ENCODE results near the gene ASTN2. TPM values are rescaled to one million over a fixed set of nuclear protein-coding genes. Genes with fewer than 3 reads are reported as not detected.

Gene ASTN2
- total and polyA plus RNA-seq, 4 donors, result 0.57 to 2.9 (median 1.4) TPM

DNA sequence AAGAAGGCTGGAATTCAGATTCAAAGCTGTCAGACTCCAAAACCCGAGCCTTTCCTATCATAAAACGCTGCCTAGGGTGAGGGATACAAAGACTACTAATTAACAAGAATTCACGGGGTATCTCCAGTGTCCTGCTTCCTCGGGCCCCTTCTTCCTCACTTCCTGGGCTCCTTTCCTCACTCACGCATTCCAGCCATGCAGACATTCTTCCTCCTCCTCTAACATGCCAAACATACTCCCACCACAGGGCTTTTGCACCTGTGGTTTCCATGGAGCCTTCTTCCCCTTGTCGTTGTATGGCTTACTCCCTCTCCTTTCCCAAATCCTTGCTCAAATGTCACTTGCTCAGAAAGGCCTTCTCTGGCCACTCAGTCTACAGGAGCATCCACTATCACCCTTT lies 919.1 kb downstream of the ASTN2 start:
- H3K27ac ChIP-seq (ENCODE audit: low read depth in 1 of 2, low read length in 2 of 2), result no peak overlapping the region
- no peak overlapping the region for H3K9ac ChIP-seq (ENCODE audit: low read depth in 1 of 2, low read length in 2 of 2)
- no peak overlapping the region for H3K4me3 ChIP-seq (ENCODE audit: low read depth in 1 of 3, low read length in 3 of 3)
- H3K9me3 ChIP-seq (ENCODE audit: control insufficient read depth in 4 of 4, low read length in 3 of 4), result no peaks in the 10 kb centered on the region
- WGBS, result 83% methylated on average over 6 of the region's 6 CpGs
- TF ChIP-seq RXRA (IDR thresholded peaks at IDR 0.05), result no peak
- no peak for TF ChIP-seq JUND (IDR thresholded peaks at IDR 0.05)
- TF ChIP-seq, protein P1, sequence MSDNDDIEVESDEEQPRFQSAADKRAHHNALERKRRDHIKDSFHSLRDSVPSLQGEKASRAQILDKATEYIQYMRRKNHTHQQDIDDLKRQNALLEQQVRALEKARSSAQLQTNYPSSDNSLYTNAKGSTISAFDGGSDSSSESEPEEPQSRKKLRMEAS (IDR thresholded peaks at IDR 0.05), result no peak
- no peak for TF ChIP-seq HNF4A (conservative IDR thresholded peaks at IDR 0.05)
- TF ChIP-seq NR2F2 (IDR thresholded peaks at IDR 0.05), result no peak
- no peak for TF ChIP-seq FOXA1 (IDR thresholded peaks at IDR 0.05)
- no peak for TF ChIP-seq TAF1 (conservative IDR thresholded peaks at IDR 0.05)
- TF ChIP-seq, protein P2, sequence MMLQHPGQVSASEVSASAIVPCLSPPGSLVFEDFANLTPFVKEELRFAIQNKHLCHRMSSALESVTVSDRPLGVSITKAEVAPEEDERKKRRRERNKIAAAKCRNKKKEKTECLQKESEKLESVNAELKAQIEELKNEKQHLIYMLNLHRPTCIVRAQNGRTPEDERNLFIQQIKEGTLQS (IDR thresholded peaks at IDR 0.05), result no peak
- no peak for TF ChIP-seq YY1 (IDR thresholded peaks at IDR 0.05)
- no peak for TF ChIP-seq SP1 (IDR thresholded peaks at IDR 0.05)
- TF ChIP-seq, protein P3, sequence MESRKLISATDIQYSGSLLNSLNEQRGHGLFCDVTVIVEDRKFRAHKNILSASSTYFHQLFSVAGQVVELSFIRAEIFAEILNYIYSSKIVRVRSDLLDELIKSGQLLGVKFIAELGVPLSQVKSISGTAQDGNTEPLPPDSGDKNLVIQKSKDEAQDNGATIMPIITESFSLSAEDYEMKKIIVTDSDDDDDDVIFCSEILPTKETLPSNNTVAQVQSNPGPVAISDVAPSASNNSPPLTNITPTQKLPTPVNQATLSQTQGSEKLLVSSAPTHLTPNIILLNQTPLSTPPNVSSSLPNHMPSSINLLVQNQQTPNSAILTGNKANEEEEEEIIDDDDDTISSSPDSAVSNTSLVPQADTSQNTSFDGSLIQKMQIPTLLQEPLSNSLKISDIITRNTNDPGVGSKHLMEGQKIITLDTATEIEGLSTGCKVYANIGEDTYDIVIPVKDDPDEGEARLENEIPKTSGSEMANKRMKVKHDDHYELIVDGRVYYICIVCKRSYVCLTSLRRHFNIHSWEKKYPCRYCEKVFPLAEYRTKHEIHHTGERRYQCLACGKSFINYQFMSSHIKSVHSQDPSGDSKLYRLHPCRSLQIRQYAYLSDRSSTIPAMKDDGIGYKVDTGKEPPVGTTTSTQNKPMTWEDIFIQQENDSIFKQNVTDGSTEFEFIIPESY (IDR thresholded peaks at IDR 0.05), result no peak
- TF ChIP-seq GABPA (IDR thresholded peaks at IDR 0.05 in 1 of 2, conservative IDR thresholded peaks at IDR 0.05 in 1 of 2), result no peak
- TF ChIP-seq, protein P4, sequence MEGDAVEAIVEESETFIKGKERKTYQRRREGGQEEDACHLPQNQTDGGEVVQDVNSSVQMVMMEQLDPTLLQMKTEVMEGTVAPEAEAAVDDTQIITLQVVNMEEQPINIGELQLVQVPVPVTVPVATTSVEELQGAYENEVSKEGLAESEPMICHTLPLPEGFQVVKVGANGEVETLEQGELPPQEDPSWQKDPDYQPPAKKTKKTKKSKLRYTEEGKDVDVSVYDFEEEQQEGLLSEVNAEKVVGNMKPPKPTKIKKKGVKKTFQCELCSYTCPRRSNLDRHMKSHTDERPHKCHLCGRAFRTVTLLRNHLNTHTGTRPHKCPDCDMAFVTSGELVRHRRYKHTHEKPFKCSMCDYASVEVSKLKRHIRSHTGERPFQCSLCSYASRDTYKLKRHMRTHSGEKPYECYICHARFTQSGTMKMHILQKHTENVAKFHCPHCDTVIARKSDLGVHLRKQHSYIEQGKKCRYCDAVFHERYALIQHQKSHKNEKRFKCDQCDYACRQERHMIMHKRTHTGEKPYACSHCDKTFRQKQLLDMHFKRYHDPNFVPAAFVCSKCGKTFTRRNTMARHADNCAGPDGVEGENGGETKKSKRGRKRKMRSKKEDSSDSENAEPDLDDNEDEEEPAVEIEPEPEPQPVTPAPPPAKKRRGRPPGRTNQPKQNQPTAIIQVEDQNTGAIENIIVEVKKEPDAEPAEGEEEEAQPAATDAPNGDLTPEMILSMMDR (IDR thresholded peaks at IDR 0.05; ENCODE audit: low read depth, low read length, missing input control), result no peak
- no peak for TF ChIP-seq FOXA2 (IDR thresholded peaks at IDR 0.05)
- TF ChIP-seq HNF4G (IDR thresholded peaks at IDR 0.05), result no peak
- TF ChIP-seq RAD21 (IDR thresholded peaks at IDR 0.05), result no peak
- TF ChIP-seq EGR1 (IDR thresholded peaks at IDR 0.05; ENCODE audit: low read depth in 2 of 2), result no peak
- TF ChIP-seq, protein P5, sequence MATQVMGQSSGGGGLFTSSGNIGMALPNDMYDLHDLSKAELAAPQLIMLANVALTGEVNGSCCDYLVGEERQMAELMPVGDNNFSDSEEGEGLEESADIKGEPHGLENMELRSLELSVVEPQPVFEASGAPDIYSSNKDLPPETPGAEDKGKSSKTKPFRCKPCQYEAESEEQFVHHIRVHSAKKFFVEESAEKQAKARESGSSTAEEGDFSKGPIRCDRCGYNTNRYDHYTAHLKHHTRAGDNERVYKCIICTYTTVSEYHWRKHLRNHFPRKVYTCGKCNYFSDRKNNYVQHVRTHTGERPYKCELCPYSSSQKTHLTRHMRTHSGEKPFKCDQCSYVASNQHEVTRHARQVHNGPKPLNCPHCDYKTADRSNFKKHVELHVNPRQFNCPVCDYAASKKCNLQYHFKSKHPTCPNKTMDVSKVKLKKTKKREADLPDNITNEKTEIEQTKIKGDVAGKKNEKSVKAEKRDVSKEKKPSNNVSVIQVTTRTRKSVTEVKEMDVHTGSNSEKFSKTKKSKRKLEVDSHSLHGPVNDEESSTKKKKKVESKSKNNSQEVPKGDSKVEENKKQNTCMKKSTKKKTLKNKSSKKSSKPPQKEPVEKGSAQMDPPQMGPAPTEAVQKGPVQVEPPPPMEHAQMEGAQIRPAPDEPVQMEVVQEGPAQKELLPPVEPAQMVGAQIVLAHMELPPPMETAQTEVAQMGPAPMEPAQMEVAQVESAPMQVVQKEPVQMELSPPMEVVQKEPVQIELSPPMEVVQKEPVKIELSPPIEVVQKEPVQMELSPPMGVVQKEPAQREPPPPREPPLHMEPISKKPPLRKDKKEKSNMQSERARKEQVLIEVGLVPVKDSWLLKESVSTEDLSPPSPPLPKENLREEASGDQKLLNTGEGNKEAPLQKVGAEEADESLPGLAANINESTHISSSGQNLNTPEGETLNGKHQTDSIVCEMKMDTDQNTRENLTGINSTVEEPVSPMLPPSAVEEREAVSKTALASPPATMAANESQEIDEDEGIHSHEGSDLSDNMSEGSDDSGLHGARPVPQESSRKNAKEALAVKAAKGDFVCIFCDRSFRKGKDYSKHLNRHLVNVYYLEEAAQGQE (IDR thresholded peaks at IDR 0.05), result no peak
- DNase-seq (ENCODE audit: low spot score), result no peak
- no peaks in the 10 kb centered on the region for H3K27me3 ChIP-seq (ENCODE audit: control insufficient read depth in 4 of 4, insufficient read depth in 4 of 4, low read length in 3 of 4)
- H3K4me1 ChIP-seq (ENCODE audit: control insufficient read depth in 4 of 4, insufficient read depth in 4 of 4, low read length in 3 of 4), result peaks cover 0 to 5% (median 0%) of the 10 kb centered on the region in 4 donors
- no peaks in the 10 kb centered on the region for H3K36me3 ChIP-seq (ENCODE audit: control insufficient read depth in 4 of 4, insufficient read depth in 3 of 4, low read depth in 1 of 4, low read length in 3 of 4)

Data from liver (tissue), 9 donors.